Measurements from ENCODE around the gene LVRN. TPM values are rescaled to one million over a fixed set of nuclear protein-coding genes. Genes with fewer than 3 reads are reported as not detected.
A peak's percentile ranks its signal among the peaks of the same experiment; 100 is the strongest.

The LVRN gene
- total RNA-seq, 6 donors from 2014 or later: 0.17 to 0.40 (median 0.30) TPM; not detected in 3

DNA sequence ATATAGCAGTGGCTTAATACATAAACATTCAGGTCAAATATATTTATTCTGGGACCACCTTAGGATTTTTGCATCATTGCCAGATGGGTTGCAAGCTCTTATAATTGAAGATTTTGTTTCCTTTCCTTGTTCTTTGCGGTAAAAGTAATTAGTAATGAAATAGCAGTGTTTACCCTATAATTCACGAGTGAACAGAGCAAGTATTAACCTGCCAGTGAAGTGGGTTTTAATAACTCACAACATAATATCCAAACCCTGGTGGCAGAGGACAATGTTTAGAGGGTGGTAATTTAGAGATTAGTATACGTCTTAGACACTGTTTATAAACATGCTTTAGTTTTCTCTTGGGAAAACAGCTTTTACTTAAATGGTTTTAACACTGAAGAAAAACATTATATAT, 81.8 kb downstream of the LVRN start:
- Histone ChIP-seq H3K27ac (no peak overlapping the region), H3K27me3 (no peaks in the 10 kb centered on the region), H3K4me3 (no peak overlapping the region), H3K9me3 (no peaks in the 10 kb centered on the region), H3K4me1 (no peaks in the 10 kb centered on the region), H3K36me3 (no peaks in the 10 kb centered on the region)
- DNase-seq: no peak
- TF ChIP-seq POLR2A (IDR thresholded peaks at IDR 0.05): no peak
- TF ChIP-seq CTCF (IDR thresholded peaks at IDR 0.05): no peak
- TF ChIP-seq POLR2AphosphoS5 (IDR thresholded peaks at IDR 0.05): no peak
- TF ChIP-seq EP300 (IDR thresholded peaks at IDR 0.05): no peak
- ATAC-seq (ENCODE audit: low FRiP score in 2 of 2): no peak
- WGBS, 2 donors: 58 to 66% methylated on average over 3 of the region's 3 CpGs

DNA sequence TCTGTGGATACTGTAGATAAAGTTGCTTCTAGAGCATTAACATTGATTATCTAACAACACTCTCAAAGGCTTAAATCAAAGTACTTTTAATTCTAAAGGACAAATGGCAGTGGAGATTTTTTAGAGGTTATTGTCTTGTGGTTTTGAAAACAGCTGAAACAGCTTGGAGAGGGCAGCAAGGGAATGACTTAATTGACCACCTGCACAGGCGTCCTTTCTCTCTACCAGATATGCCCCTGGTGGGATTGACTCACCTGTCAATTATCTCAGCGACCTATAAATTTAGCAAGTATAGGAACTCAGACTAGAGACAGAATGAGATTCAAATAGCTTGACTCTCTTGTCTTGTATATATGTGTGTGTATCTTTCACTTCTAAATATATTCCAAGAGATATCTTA, 83.5 kb downstream of the LVRN start:
- Histone ChIP-seq H3K27me3 (no peaks in the 10 kb centered on the region), H3K27ac (no peak overlapping the region), H3K4me3 (no peak overlapping the region), H3K36me3 (no peaks in the 10 kb centered on the region), H3K9me3 (no peaks in the 10 kb centered on the region), H3K4me1 (no peaks in the 10 kb centered on the region)
- no peak for DNase-seq
- TF ChIP-seq EP300 (IDR thresholded peaks at IDR 0.05) (no peak), CTCF (IDR thresholded peaks at IDR 0.05) (no peak), POLR2A (IDR thresholded peaks at IDR 0.05) (no peak), POLR2AphosphoS5 (IDR thresholded peaks at IDR 0.05) (no peak)
- no peak for ATAC-seq (ENCODE audit: low FRiP score in 2 of 2)
- 81 to 86% methylated on average over 2 of the region's 2 CpGs for WGBS, 2 donors

DNA sequence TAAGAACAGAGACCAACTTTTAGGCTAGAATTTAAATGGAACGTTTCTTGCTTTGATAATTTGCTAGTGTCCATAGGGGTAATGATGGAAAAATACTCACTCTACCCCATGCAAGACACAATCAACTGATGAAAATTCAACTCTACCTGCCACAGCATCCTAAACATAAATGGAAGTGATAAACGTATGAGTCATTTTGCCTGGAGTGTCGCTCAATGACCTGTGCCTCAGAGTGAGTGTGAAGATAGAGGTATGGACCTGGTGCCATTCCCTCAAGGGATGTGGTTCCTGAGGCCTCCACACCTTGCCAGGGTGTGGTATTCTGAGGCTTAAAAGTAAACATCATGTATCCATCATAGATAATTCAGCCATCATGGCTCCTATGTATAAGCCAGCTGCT, 84.0 kb downstream of the LVRN start:
- Histone ChIP-seq H3K27ac (no peak overlapping the region), H3K36me3 (no peaks in the 10 kb centered on the region), H3K27me3 (no peaks in the 10 kb centered on the region), H3K4me3 (no peak overlapping the region), H3K9me3 (no peaks in the 10 kb centered on the region), H3K4me1 (no peaks in the 10 kb centered on the region)
- 84 to 87% methylated on average over 3 of the region's 3 CpGs for WGBS, 2 donors
- ATAC-seq (ENCODE audit: low FRiP score in 2 of 2) (no peak), DNase-seq (no peak)
- no peak for TF ChIP-seq CTCF (IDR thresholded peaks at IDR 0.05)
- TF ChIP-seq POLR2AphosphoS5 (IDR thresholded peaks at IDR 0.05): no peak
- TF ChIP-seq EP300 (IDR thresholded peaks at IDR 0.05): no peak
- TF ChIP-seq POLR2A (IDR thresholded peaks at IDR 0.05): no peak

DNA sequence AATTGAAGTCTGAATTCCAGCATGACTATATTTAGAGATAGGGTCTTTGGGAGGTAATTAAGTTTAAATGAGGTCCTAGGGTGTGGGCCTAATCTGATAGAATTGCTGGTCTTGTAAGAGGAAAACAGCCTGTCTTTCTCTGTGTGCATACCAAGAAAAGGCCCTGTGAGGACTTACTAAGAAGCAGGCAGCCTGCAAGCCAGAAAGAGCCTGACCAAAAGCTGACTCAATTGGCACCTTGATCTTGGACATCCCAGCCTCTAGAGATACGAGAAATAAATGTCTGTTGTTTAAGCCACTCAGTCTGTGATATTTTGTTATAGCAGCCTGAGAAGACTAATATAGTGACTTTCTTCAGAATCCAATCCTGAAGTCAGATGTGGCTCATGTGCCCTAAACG, 84.5 kb downstream of the LVRN start:
- DNase-seq (no peak), ATAC-seq (ENCODE audit: low FRiP score in 2 of 2) (no peak)
- Histone ChIP-seq H3K9me3 (no peaks in the 10 kb centered on the region), H3K4me3 (no peak overlapping the region), H3K4me1 (no peaks in the 10 kb centered on the region), H3K36me3 (no peaks in the 10 kb centered on the region), H3K27ac (no peak overlapping the region), H3K27me3 (no peaks in the 10 kb centered on the region)
- TF ChIP-seq POLR2A (IDR thresholded peaks at IDR 0.05): no peak
- TF ChIP-seq EP300 (IDR thresholded peaks at IDR 0.05): no peak
- TF ChIP-seq CTCF (IDR thresholded peaks at IDR 0.05): no peak
- no peak for TF ChIP-seq POLR2AphosphoS5 (IDR thresholded peaks at IDR 0.05)
- WGBS, 2 donors: 78 to 97% methylated on average over 2 of the region's 2 CpGs

- DNase-seq (peak in 1 of 2 donors; percentile 56), ATAC-seq (ENCODE audit: low FRiP score in 2 of 2) (no peak)
- Histone ChIP-seq H3K27me3 (no peaks in the 10 kb centered on the region), H3K27ac (no peak overlapping the region), H3K4me3 (no peak overlapping the region), H3K4me1 (no peaks in the 10 kb centered on the region), H3K36me3 (no peaks in the 10 kb centered on the region), H3K9me3 (no peaks in the 10 kb centered on the region)
- WGBS, 2 donors: 79 to 80% methylated on average over 13 of the region's 13 CpGs
- no peak for TF ChIP-seq EP300 (IDR thresholded peaks at IDR 0.05)
- TF ChIP-seq POLR2AphosphoS5 (IDR thresholded peaks at IDR 0.05): no peak
- TF ChIP-seq CTCF (IDR thresholded peaks at IDR 0.05): no peak
- no peak for TF ChIP-seq POLR2A (IDR thresholded peaks at IDR 0.05)
Observed at GRCh38 chr5:116058346-116058936, 96.2 kb downstream of the LVRN start.
